Measurements from ENCODE around the gene B4GALNT2.
A peak's percentile ranks its signal among the peaks of the same experiment; 100 is the strongest.
"Not testable (repeated sequence)": the region's sequence is repeated elsewhere in the genome, so short reads cannot be mapped to it uniquely, and the experiment has no call there.

B4GALNT2 gene, protein sequence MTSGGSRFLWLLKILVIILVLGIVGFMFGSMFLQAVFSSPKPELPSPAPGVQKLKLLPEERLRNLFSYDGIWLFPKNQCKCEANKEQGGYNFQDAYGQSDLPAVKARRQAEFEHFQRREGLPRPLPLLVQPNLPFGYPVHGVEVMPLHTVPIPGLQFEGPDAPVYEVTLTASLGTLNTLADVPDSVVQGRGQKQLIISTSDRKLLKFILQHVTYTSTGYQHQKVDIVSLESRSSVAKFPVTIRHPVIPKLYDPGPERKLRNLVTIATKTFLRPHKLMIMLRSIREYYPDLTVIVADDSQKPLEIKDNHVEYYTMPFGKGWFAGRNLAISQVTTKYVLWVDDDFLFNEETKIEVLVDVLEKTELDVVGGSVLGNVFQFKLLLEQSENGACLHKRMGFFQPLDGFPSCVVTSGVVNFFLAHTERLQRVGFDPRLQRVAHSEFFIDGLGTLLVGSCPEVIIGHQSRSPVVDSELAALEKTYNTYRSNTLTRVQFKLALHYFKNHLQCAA

DNA sequence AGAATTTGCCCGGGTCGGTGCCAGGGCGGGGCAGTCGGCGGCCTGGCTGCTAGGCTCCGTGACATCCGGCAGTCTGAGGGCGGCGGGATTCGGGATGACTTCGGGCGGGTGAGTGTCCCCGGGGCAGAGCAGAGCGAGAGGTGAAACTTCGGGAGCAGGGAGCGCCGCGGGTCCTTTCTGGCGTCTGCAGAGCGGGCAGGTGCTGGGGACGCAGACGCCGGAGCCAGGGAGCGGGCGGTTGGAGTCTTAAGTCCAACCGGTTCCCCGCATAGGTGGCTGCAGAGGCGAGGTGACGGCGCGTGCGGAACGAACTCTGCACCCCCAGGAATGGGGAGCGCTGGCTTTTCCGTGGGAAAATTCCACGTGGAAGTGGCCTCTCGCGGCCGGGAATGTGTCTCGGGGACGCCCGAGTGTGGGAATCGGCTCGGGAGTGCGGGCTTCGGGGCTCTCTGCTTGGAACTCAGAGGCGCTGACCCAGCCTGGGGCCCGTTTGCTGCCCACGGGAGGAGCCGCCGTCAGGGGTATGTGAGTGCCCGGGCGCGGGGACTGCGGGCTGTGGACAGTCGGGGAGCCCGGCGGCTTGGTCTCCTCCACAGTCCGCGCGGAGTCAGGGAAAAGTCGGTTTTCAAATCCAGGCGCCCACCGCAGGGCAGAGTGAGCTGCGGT, at the start of gene B4GALNT2:
TSS of gene B4GALNT2 (plus strand) at position 71 of the 666 bp plus-strand sequence. CDS start at position 95, 24 bp downstream.
- no peak for DNase-seq (ENCODE audit: low spot score)

DNA sequence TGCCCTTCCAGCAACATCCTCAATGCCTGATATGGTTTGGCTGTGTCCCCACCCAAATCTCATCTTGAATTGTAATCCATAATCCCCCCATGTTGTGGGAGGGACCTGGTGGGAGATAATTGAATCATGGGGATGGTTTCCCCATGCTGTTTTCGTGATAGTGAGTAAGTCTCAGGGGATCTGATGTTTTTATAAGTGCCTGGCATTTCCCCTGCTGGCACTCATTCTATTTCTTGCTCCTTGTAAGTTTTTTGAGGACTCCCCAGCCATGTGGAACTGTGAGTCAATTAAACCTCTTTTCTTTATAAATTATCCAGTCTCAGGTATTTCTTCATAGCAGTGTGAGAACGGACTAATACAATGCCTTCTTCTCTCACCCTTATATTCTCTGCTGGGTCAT, 47.5 kb upstream of the B4GALNT2 start:
- not testable (repeated sequence) for DNase-seq (ENCODE audit: low spot score)

DNA sequence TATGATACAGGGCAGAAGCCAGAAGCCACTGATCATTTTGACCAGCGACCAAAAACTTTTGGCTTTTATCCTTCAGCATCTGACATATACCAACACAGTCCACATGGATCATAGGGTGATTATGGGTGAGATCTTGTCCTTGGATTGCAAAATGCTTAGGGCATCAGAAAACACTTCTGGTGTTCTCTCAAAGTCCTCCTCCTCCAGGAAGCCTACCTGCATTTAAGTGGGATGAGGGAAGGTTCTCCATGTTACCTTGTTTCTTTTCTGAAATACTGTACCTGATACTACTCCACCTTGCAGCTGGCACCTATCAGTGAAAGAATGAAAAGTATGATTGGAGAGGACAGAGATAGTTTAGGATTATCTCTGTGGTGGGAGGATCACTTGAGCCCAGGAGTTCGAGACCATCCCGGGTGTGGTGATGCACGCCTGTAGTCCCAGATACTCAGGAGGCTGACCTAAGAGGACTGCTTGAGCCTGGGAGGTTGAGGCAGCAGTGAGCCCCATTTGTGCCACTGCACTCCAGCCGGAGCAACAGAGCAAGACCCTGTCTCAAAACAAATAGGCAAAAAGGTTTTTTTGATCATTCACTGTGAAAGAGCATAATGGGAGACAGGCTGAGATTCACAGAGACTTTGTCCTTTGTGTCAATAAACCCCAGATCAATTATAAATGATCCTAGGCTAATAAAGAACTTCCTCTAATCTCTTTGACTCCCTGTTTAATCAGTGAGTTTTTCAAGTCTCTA, 46.8 kb upstream of the B4GALNT2 start:
- no peak for DNase-seq (ENCODE audit: low spot score)

DNA sequence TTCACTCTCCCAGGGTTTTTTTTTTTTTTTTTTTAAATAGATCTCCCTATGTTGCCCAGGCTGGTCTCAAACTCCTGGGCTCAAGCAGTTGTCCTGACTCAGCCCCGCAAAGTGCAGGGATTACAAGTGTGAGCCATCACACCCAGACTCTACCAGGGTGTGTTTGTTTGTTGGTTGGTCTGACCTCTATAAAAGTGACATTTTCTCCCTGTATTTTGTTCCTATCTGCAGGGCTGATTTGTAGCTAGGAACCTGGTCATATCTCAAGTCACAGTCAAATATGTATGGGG, 46.3 kb upstream of the B4GALNT2 start:
- DNase-seq (ENCODE audit: low spot score): no peak

DNA sequence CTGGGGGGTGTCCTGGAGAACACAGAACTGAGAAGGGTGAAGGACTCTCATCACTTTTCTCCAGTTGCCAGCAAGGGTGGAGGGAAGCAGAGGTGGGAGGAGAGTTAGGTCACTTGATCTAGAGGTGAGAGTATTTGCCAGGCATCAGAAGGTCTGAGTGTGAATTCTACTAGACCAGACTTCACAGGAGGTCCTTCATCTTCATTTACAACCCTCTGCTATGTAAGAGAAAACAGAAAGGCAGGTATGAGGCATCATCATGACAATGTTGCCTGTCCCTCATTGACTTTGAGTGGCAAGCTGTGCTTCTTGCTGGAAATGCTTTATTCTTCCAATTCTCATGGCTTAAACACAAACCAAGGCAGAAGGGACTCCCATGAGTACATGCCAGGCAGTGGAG, 45.9 kb upstream of the B4GALNT2 start:
- no peak for DNase-seq (ENCODE audit: low spot score)

DNA sequence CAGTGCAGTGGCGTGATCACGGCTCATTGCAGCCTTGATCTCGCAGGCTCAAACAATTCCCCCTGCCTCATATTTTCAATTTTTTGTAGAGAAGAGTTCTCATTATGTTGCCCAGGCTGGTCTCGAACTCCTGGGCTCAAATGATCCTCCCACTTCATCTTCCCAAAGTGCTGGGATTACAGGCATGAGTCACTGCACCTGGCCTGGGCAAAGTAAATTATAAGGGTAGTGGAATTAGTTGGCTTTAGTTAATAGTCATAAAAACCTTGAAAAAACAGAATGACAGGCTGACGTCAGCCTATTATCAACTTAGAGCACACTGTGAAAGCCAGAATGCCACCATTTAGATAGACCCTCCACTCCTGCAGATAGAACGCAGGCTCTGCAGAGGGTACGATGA, 43.5 kb upstream of the B4GALNT2 start:
- no peak for DNase-seq (ENCODE audit: low spot score)

DNA sequence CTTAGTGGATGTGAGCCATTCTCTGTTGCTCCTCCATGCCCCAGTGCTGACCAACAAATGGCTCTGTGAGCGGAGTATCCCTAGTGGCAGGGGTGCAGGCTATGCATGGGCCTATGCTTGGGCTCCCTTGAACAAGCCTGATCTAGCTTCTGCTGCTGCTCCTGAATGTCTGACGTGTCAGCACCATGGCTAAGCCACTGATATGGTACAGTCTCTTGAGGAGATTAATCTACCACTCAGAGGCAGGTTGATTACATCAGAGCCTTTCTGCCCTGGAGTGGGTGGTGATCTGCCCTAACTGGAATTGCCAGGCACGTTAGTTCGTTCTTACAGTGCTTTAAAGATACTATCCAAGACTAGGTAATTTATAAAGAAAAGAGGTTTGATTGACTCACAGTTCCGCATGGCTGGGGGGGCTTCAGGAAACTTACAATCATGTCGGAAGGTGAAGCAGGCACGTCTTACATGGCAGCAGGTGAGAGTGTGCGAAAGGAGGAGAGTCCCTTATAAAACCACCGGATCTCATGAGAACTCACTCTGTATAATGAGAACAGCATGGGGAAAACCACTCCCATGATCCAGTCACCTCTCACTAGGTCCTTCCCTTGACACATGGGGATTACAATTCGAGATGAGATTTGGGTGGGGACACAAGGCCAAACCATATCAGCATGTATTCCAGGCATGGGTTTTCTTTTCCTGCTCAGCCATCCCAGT, 41.5 kb upstream of the B4GALNT2 start:
- DNase-seq (ENCODE audit: low spot score): no peak

DNA sequence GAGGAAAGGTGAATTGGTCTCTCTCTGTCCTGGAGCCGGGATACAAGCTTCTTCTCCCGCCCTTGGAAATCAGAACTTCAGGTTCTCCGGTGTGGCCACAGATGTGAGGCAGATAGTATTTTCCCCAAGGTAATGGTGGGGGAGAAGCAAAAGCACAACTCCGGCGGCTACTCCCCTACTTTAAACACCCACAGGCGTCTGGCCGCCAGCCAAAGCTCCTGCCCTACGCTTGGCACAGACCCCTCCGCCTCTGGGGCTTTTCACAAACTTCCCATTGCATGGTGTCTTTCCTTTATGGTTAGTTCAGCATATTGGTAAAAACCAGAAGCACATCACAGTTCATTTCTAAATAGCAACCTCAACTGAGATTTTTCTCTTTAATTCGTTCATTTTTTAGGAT, 39.4 kb upstream of the B4GALNT2 start:
- DNase-seq (ENCODE audit: low spot score): no peak

DNA sequence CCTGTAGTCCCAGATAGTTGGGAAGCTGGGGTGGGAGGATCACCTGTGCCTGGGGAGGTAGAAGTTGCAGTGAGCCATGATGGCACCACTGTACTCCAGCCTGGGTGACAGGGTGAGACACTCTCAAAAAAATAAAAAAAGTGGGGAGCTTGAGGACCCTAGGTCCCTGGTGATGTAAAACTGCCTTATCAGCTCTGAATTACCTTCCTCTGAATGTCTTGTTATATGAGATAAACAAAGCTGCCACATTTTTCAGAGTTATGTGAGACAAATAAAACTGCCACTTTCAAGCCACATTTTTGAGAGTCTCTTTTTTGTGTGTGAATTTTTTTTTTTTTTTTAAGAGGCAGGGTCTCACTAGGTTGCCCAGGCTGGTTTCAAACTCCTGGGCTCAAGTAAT, 32.0 kb upstream of the B4GALNT2 start:
- no peak for DNase-seq (ENCODE audit: low spot score)

DNA sequence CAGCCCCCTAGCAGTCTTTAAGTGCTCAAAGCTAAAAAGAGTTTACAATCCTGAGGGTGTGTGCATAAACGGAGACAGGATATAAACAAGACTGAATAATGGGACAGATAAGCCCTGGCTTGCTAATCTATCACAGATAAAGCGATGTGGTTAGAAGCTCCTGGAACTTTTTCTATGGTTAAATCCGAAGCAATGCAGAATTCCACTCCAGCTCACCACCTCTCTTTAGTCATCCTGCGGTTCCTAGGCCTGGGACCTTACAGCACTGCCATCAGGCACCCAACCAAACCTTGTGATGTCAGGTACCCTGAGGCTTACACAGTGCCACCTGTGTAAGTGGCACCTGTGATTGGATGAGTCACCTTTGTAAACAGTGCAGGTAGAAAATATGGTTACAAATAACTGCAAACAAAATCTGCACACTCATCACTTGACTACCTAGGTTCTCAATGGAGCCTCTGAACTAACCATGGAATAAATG, 31.5 kb upstream of the B4GALNT2 start:
- no peak for DNase-seq (ENCODE audit: low spot score)

DNA sequence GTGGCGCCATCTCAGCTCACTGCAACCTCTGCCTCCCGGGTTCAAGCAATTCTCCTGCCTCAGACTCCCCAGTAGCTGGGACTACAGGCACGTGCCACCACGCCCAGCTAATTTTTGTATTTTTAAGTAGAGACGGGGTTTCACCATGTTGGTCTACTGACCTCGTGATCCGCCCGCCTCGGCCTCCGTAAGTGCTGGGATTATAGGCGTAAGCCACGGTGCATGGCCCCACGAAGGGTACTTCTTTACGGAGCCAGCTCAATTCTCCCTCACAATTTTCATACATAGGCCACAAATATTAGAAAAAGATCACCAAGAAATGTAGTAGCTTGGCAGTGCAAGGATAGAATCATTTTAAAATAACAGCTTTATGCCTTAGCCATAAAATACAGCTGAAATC, 29.2 kb upstream of the B4GALNT2 start:
- not testable (repeated sequence) for DNase-seq (ENCODE audit: low spot score)

DNA sequence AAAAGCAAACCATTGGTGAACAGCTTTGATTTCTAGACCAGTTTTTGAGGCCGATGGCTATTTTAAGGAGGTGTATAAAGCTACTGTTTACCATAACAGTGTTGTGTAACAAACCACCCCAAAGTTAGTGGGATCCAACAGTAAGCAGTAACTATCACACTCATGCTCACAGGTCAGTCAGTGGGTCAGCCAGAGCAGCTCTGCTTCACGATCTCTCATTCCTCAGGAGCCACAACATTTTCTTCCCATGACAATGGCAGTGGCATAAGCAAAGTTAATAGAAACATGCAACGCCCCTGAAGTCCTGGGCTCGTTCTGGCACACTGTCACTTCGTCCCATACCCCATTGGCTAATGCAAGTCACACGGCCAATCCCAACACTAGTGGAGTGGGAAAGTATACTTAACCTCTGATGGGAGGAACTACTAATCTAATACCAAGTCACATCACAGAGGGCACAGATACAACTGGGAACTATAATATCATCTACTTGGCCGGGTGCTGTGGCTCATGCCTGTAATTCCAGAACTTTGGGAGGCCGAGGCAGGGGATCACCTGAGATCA, 28.0 kb upstream of the B4GALNT2 start:
- no peak for DNase-seq (ENCODE audit: low spot score)

DNA sequence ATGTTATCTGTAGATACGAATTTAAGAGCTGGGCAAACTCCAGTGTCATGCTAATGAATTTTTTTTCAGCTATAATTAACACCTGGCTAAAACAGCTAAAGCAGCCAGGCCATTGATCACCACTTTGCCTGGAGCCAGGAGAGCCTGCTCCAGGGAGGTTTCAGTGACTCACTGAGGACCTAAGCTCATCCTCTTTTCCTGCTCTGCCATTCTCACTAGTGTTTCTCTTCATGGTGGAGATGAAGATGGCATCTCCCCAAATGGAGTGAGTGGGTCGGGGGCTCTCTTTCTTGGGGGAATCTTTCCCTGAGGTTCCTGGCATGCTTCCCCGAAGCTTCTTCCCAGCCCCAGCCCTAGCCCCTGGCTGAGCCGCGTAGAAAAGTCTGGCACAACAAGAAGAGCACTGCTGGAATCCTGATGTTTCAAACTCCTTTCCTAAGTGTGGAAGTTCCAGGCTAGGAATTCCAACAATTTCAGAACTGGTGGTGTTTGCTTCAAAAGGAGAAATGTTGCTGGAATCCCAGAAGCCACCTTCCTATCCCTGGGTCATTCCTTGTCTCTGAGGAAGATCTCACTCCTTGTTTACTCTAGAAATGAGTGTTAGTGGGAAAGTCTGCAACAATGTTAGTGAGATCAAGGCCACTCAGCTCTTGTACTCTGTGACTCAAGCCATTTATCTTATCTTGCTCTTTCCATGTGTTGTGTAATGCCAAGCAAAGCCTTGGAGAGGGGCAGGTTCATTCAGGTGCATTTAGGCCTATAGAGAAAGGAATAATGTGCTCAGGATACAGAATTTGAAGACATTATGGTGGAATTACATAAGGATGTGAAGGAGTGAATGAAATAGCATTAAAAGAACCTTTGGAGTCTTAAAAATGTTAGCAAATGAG, 26.0 kb upstream of the B4GALNT2 start:
- no peak for DNase-seq (ENCODE audit: low spot score)

DNA sequence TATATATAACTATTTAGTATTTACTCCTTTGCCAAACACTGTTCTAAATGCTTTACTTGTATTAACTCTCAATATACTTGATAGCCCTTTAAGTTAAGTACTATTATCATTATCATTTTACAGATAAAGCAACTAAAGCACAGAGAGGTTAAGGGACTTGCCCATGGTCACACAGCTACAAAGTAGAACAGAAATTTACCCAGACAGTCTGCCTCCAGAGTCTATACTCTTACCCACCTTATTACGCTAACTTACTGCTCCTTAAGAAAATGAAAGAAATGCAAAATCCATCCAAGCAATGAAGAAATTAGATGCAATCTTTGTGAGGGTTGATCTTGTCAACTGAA, 25.4 kb upstream of the B4GALNT2 start:
- DNase-seq (ENCODE audit: low spot score): no peak

DNA sequence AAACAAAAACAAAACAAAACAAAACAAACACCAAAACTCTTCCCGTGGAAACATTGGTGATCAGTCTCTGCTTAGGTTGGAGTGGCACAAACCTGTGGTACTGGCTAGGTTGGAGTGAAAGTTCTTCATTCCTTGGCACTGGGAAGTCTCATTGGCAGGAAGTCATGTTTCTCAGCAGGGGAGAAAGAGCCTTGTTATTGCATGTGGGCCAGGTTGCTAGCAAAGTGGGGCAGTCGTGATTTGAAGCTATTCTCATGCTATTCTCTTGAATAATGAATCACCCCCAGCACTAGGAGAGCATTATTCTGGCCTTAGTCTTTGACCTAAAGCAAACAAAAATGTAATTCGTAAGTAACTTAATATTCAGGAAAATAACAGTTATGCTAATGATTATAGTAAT, 24.3 kb upstream of the B4GALNT2 start:
- peak; percentile 25 for DNase-seq (ENCODE audit: low spot score)

DNA sequence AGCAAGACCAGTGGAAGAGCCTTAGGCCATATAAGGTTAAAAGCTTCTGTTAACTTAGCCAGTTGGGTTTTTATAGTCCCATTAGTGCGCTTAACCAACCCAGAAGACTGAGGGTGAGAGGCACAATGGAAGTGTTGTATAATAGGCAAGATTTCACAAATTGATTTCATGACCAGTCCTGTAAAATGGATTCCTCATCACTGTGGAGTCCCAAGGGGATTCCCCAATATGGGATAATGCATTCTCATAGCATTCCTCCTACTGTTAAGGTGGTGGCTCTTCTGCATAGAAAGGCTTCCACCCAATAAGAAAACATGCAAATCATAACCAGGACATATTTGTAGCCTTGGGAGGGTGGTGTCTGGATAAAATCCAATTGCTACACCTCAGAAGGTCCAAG, 22.1 kb upstream of the B4GALNT2 start:
- no peak for DNase-seq (ENCODE audit: low spot score)

DNA sequence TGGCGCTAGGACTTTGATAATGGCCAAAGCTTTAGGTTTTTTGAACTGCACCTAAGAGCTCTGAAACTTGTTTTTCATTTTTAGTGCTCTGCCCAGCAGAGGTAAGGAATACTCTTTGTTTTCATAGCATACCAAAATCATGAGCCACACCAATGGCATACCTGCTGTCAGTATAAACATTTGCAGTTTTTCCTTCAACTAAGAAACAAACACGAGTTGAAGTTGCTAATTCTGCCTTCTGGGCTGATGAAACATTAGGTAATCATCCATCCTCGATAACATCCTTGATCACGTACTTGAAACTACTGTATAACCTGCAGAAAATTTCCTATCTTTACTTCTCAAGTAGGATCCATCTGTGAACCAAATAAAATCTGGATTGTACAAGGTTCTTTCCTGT, 20.6 kb upstream of the B4GALNT2 start:
- DNase-seq (ENCODE audit: low spot score): no peak

DNA sequence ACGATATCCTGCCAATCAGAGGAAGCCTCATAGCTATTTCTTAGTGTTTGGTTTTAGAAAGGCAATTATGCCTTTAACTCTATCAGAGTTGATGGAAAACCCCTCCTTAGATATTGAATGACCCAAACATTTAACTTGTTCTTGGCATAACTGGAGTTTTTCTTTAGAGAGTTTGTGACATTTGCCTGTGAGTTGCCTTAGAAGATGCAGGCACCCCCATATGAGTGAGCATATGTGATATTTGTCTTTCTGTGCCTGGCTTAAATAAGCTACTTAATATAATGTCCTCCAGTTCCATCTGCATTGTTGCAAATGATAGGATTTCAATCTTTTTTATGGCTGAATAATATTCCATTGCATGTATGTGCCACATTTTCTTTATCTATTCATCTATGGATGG, 19.6 kb upstream of the B4GALNT2 start:
- no peak for DNase-seq (ENCODE audit: low spot score)

DNA sequence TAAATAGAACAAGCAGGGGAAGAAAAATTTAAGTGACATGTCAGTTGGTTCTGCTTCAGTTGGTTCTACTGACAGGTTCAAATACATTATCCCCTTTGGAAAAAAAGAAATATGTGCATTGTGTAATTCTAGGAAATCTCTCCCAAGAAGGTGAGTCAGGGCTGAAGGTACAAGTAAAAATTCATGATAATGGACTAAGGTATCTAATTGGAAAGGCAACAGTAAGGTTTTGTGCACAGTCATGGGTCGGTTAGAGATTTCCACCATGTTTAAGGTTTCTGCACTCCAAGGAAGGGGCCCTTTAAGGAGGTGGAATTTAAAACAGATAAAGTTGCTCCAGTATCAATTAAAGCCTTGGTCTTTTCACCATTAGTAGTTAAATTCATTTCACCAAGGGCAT, 17.9 kb upstream of the B4GALNT2 start:
- DNase-seq (ENCODE audit: low spot score): no peak

DNA sequence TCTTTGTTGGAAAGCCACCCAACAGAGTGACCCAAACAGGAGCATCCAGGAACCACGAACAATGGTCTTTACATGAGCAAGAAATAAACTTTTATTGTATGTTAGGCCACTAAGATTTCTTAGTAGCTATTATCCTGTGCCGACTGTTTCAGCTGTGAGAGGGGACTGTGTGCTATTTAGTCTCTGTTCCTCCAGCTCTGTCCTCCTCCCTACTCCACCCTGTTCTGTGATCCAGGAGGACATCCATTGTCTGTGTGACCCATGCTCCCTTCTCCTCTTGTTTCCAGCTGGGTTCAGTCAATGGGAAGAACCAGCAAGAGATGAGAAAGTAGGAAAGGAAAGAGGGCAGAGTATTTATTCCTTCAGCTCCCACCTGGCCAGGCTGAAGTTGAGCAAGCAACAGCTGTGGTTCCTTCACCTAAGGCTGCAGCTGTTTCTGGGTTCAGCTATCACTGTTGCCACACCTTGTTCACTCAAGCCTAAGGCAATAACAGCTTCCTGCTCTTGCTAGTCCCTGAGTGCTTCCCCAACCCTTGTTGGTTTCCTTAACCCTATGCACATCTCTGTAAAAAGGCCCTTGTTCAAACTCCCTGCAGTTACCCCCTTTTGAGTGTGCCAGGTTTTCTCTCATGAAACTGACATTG, 14.9 kb upstream of the B4GALNT2 start:
- no peak for DNase-seq (ENCODE audit: low spot score)
